DMS 273 (cell line): ENCODE measurements around the gene MAL.

Experiments
- DNase-seq: peaks from one replicate; lab custom pipeline; 2025; ENCODE audit not compliant: unreplicated experiment; lab: John Stamatoyannopoulos, UW

MAL gene

DNA sequence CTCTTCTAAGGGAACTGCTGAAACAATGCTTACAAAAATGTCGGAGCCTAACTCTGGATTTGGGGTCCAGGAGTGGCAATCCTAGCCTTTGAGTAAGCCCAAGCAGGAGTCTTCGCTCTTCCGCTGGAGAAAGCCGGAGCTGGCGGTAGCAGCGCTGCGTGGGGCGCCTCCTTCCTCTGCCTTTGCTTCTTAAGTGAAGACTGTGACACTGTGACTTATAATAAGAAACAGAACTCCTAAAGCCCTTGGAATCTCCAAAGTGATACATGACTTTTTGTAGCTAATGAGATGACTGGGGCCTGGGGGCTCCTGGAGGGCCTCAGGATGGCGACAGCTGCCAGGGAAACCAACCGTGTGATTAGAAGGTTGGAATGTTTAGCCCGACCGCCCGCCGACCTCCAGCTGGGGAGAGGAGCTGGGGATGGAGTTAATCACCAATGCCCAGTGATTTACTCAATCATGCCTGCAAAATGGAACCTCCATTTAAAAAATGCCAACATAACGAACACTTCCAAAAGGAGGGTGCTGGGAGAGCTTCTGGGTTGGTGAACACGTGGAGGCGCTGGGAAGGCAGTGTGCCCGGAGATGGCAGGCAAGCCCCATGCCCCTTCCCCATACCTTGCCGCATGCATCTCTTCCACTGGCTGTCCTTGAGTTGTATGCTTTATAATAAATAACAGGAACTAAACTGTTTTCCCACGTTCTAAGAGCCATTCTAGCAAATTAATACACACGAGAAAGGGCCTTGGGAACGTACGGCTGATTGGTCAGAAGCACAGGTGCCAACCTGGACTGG lies 29.0 kb upstream of the MAL start:
- peak; percentile 16 for DNase-seq

- DNase-seq: no peak
Measured at GRCh38 chr2:94997981-94998930, 27.3 kb upstream of the MAL start.

DNA sequence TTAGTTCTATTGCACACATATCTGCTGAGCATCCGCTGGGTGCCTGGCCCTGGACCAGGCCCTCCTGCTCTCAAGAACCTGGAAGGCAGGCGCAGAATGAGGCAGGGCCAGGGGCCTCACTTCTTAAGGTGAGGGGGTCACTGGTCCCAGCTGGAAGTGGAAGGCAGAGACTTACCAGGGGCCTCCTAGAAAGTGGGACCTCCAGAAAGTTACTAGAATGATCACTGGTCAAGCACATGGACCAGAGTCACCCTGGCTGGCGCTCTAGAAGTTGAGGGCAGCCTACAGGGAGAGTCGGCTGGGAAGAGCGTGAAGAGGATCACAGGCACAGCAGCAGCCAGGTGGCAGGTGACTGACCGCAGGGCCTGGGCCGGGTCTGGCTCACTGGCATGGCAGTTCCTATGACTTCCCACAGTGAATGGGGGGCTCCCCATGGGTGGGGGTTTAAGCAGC lies 26.1 kb upstream of the MAL start:
- no peak for DNase-seq

DNA sequence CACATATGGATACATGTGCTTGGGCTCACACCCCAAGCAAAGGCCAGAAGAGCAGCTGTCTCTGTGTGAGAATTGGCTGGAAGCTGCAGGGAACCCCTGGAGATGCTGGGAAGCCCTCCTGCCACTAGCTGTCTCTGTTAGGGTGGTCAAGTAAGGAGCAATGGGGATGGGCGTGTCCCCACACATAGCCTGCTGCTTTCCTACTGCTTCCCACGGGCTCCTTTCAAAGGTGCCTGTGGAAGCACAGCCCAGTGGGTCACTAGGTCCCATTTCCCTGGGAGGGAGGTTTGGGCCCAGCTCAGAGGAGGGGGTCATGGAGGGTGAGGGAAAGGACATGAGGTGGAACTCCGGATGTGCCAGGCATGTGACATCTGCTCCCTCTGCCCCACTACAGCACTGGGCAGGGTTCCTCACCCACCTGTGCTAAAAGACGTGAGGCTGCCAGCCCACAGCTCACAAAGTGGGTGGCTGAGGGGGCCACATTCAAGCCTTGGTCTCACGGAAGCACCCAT lies 24.4 kb upstream of the MAL start:
- peak; percentile 14 for DNase-seq

- DNase-seq: no peak
Measured at GRCh38 chr2:95001701-95002100, 23.8 kb upstream of the MAL start.

DNA sequence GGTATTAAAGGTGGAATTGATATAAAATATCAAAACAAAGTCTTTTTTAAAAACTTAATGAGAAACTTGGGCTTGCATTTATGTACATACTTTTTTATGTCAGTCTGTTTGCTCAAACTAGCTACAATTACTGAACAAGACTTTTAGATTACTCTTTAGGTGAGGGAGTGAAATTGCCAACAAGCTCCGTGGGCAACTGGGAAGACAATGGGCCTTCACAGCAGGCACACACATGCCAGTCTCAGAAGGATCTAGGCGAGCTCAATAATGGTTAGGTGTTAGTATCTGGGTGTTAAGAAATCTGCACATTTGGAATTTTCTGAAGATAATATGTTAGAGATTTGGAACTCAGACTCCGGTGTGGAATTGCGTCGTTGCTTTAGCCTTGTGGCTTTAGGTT lies 23.0 kb upstream of the MAL start:
- no peak for DNase-seq

DNA sequence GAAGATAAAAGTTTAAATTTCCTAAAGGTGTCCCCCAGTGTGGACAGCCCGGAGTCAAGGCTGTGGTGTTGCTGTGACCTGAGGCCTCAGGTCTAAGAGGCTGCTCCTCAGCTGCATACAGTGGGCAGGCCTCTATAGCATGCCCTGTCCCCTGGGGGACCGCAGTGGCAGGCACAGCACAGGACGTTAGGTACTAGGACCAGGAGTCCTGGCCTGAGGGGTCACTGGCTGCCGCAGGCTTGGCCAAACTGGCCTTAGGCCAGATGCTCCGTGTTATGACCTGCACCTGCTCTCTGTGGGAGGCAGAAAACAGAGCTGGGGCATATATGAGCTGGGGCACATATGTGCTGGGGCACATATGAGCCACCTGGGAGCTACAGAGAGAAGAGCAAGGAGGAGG lies 21.2 kb upstream of the MAL start:
- DNase-seq: no peak

GRCh38 chr2:95004711-95005110 lies 20.8 kb upstream of the MAL start:
- DNase-seq: no peak

DNA sequence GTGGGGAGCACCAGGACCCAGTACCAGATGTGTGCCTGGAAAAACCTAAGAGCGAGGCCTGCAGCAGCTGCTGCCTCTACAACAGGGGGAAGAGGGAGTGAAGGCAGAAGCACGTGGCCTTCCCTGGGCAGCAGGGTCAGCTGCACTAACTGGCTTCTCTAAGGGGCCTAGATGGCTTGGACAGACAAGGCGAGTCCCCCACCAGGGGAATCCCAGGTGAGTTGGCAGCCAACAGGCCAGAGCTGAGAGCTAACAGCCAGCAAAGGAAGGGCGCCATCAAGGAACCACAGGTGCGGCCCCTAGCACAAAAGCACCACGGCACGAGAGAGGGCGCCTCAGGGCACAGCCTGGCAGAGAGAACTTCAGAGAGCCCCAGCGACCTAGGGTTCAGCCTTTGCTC lies 19.8 kb upstream of the MAL start:
- no peak for DNase-seq

DNA sequence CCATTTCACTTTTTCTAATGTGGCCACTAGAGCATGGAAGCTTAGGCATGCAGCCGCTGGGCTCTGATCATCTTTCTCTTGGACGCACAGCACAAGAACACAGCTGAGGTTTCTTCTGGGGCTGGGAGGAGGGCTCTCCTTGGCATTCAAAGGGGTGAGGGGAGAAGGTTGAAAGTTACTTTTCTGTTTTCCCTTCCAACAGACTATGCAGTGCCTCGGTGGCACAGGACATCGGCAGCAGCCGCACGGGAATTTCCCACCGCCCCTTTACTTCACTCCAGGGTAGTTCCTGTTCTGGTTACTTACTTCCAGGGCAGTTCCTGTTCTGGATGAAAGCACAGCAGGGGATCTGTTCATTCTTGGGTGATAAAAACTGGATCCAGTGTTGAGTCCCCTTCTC lies 18.9 kb upstream of the MAL start:
- no peak for DNase-seq

- no peak for DNase-seq
Measured at GRCh38 chr2:95007031-95007609, 18.4 kb upstream of the MAL start.

GRCh38 chr2:95007822-95008221 lies 17.7 kb upstream of the MAL start:
- no peak for DNase-seq

DNA sequence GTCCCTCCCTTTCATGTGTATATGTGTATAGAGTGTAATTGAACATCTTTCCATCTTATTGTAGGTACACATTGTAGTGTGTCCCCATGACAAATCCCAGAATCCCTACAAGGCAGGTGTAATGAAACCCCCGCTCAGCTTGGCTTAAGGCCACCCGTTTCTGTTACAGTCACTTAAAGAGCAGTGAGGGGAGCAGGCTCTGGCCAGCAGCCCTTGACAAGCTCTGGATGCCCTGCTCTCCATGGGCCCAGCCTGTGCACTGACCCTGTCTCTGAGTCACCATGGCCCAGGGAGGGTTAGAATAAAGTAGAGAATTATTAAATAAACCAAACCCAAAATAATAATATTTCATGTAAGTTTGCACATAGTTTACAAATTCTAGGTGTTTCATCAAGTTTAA lies 17.2 kb upstream of the MAL start:
- no peak for DNase-seq

DNA sequence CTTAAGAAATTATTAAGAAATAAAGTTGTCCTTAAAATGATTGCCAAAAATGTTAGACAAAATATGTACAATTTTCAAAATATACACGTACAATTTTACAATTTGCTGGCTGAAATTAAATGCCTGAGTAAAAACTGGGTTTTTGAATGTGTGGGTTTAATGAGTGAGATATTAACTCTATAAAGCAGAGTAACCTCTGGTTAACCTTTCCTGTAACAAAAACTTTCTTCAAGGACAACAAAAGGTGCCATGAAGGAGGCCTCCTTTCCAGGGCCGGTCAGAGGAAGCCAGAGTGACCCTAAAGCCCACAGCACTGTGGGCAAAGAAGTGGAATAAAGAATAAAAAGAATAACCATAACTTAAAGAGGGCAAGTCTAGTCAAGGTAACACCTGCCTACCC lies 16.5 kb upstream of the MAL start:
- no peak for DNase-seq

- DNase-seq: no peak
Measured at GRCh38 chr2:95009412-95009811, 16.1 kb upstream of the MAL start.

GRCh38 chr2:95010126-95010525 lies 15.4 kb upstream of the MAL start:
- DNase-seq: no peak

DNA sequence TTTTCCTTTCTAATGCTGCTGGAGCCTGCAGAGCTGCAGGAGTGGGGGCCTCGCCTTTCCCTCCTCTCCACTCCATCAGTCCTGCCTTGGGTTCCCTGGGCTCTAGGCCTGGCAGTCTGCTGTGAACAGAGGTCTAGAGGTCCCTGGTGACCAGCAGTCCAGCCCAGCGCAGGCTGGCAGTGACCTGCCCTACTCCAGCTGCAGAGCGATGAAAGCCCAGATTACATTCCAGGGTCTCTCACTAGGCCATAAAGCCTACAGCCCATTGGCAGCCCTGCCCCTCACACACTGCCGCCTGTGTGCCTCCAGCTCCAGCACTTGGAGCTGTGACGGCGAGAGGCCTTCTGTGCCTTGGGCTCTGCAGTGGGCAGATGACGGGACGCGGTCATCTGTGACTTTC lies 14.8 kb upstream of the MAL start:
- DNase-seq: no peak

DNA sequence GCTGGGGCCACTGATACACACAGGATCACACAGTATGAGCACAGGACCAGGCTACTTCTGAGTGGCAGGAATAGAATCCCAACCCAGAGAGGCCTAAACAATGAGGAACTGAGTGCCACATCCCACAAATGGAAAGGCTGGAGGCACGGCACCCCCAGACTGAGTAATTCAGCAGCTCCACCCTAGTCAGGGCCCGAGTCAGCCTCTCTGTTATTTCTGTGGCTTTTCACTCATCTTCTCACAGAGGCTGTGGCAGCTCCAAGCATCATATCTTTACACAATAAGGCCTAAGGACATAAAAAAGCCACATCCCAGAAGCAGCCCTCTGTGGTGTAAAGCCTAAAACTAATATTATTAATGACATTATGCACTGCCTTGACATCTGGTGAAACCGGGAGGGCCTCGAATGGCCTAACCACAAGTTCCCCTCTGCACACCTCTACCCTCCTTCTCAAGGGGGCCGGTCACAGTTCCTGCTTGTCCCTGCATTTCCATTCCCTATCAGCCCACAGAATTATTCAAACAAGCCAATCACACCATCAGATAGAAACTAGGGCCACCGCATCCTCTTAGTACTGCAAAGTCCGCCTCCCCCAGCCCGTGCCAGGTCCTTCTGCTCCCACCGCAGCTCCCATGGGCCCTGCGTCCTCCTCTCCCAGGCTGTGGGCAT lies 12.5 kb upstream of the MAL start:
- DNase-seq: no peak

DNA sequence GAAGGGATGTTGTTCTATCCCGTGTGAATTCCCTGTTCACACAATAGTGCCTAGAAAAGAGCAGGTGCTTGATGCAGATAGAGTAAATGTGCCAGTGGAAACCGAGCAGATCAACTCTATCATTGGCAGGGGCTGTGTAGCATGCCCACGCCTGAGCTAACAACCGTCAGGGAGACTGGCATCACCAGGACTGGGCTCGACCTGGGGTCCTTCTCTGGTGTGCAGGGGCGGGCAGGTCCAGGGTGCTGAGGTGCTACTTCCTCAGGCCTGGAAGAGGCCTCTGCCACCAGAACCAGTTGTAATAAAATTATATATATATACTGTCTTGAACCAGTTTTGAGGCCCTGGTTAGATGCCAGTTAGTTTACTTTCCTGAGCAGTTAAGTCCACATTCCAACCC lies 11.8 kb upstream of the MAL start:
- DNase-seq: no peak

DNA sequence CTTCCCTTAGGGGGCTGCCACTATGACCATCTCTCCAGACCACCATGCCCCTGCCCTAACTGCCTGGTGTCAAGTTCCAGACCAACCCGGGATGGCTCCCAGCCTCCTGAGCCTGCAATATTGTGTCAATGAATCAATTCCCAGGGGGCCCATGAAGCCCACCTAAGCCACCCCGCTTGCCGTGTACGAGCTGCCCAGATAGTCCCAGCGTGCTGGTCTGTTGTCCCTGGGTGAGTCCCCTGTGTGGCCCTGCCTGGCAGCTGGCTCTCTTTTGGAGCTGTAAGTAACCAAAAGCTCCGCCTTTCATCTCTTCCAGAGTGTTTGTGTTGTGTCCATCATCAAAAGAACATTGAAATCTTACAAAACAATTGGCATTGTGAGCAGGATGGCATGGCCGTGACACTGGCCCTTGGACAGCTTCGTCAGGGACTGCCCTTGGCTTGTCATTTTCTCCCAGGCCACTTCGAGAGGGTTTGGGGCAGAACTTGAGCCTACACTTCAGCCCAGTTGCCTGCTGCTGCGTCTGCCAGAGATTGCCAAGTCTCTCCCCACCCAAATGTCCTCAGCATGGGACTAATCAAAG lies 11.3 kb upstream of the MAL start:
- DNase-seq: no peak
